Fibroblast of mammary gland (primary cell): ENCODE measurements around the gene RETN.

Experiments
- DNase-seq: peaks from one replicate; pipeline ENCODE4 v3.0.0-alpha.2; 2010; ENCODE audit warnings: low read depth
- H3K4me3 ChIP-seq: 2 replicates; pipeline ENCODE4 v1.5.1; 2011; ENCODE audit warnings: low read depth, mild to moderate bottlenecking, low read length, moderate library complexity; ENCODE audit not compliant: control insufficient read depth
- CTCF ChIP-seq: conservative IDR thresholded peaks from 2 replicates; pipeline ENCODE4 v1.5.1; 2011; ENCODE audit warnings: low read depth, low read length, inconsistent platforms; ENCODE audit not compliant: control insufficient read depth, insufficient read depth

The RETN gene

GRCh38 chr19:7652061-7652641, 16.7 kb upstream of the RETN start:
- peak overlapping the region; percentile 7 for H3K4me3 ChIP-seq
- DNase-seq: peak; percentile 82
- TF ChIP-seq CTCF: peak; percentile 88

GRCh38 chr19:7654401-7654800, 14.4 kb upstream of the RETN start:
- DNase-seq: peak; percentile 7
- TF ChIP-seq CTCF: no peak
- no peak overlapping the region for H3K4me3 ChIP-seq

GRCh38 chr19:7655581-7655980, 13.3 kb upstream of the RETN start:
- no peak for TF ChIP-seq CTCF
- no peak overlapping the region for H3K4me3 ChIP-seq
- no peak for DNase-seq

GRCh38 chr19:7657131-7657751, 11.6 kb upstream of the RETN start:
- peak; percentile 12 for DNase-seq
- no peak for TF ChIP-seq CTCF
- no peak overlapping the region for H3K4me3 ChIP-seq

- H3K4me3 ChIP-seq: no peak overlapping the region
- DNase-seq: no peak
- TF ChIP-seq CTCF: no peak
Measured at GRCh38 chr19:7658219-7658686, 10.6 kb upstream of the RETN start.

GRCh38 chr19:7661744-7662538, 6.9 kb upstream of the RETN start:
- TF ChIP-seq CTCF: no peak
- H3K4me3 ChIP-seq: no peak overlapping the region
- DNase-seq: no peak
